ENCODE data around the gene SCAF1. TPM values are rescaled to one million over a fixed set of nuclear protein-coding genes. Genes with fewer than 3 reads are reported as not detected.

Gene SCAF1
- total and polyA plus RNA-seq, 2 experiments from 2014 or later, result 19.7 to 53.7 TPM

DNA sequence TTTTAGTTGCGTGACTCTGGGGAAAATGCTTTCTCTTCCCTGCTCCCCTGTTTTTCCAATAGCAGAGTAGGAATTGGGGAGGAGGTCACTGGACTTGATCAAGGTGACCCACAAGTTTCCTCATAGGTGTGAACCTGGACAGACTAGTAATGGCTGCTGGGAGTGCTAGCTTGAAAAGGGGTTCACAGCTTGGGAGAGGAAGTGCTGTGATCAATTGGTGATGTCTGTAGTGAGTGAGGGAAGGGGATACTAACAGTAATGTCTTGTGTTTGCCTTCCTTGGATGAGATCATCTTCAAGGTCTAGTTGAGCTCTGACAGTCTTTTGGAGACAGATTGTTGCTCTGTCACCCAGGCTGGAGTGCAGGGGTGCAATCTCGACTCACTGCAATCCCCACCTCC, 25.5 kb downstream of the SCAF1 start (continued):
- TF ChIP-seq, protein P1, sequence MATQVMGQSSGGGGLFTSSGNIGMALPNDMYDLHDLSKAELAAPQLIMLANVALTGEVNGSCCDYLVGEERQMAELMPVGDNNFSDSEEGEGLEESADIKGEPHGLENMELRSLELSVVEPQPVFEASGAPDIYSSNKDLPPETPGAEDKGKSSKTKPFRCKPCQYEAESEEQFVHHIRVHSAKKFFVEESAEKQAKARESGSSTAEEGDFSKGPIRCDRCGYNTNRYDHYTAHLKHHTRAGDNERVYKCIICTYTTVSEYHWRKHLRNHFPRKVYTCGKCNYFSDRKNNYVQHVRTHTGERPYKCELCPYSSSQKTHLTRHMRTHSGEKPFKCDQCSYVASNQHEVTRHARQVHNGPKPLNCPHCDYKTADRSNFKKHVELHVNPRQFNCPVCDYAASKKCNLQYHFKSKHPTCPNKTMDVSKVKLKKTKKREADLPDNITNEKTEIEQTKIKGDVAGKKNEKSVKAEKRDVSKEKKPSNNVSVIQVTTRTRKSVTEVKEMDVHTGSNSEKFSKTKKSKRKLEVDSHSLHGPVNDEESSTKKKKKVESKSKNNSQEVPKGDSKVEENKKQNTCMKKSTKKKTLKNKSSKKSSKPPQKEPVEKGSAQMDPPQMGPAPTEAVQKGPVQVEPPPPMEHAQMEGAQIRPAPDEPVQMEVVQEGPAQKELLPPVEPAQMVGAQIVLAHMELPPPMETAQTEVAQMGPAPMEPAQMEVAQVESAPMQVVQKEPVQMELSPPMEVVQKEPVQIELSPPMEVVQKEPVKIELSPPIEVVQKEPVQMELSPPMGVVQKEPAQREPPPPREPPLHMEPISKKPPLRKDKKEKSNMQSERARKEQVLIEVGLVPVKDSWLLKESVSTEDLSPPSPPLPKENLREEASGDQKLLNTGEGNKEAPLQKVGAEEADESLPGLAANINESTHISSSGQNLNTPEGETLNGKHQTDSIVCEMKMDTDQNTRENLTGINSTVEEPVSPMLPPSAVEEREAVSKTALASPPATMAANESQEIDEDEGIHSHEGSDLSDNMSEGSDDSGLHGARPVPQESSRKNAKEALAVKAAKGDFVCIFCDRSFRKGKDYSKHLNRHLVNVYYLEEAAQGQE (IDR thresholded peaks at IDR 0.05; ENCODE audit: unreplicated experiment), result no peak
- TF ChIP-seq POLR2AphosphoS5 (IDR thresholded peaks at IDR 0.05; ENCODE audit: low read depth), result no peak

DNA sequence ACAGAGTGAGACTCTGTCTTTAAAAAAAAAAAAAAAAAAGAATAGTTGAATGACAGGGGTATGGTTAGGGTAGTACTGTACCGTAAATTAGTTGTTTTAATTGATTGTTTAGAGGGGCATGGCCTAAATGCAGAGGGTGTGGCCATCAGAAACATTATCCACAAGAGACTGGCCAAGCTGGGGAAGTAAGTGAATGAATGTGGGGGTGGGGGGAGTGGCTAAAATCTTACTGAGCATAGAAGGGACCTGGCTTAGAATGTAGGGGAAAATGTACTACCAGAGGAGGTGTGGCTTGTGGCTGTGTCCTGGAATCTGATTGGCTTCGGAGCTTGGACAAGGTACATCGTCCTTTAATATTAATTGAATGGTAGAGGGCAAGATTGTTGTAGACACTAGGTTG, 27.5 kb downstream of the SCAF1 start:
- Histone ChIP-seq H2AFZ (no peak overlapping the region), H3K9me2 (ENCODE audit: insufficient read depth) (no peaks in the 10 kb centered on the region), H3K27me3 (ENCODE audit: insufficient read depth) (no peaks in the 10 kb centered on the region), H3K4me3 (no peak overlapping the region), H3K4me2 (no peak overlapping the region), H3K27ac (ENCODE audit: low read depth) (no peak overlapping the region), H3K4me1 (ENCODE audit: insufficient read depth) (peaks cover 10% of the 10 kb centered on the region; the same call in 1 of the 2 replicates), H3F3A (replicated peaks; ENCODE audit: low read depth) (peaks cover 36% of the 10 kb centered on the region), H3K79me2 (replicated peaks; ENCODE audit: insufficient read depth) (peaks cover 27% of the 10 kb centered on the region), H3K36me3 (ENCODE audit: insufficient read depth) (peaks cover 18% of the 10 kb centered on the region), H4K20me1 (replicated peaks; ENCODE audit: insufficient read depth) (peaks cover 12% of the 10 kb centered on the region)
- peaks cover 18% of the 10 kb centered on the region for H3K4me1 Mint-ChIP-seq
- H3K4me3 Mint-ChIP-seq, result no peak overlapping the region; the same call in 2 of the 3 replicates
- DNase-seq (ENCODE audit: low spot score) (no peak), ATAC-seq (no peak)
- H3K27me3 Mint-ChIP-seq (ENCODE audit: insufficient read depth, low read depth, poor library complexity), result peaks cover 14% of the 10 kb centered on the region
- H3K9me3 Mint-ChIP-seq, result no peaks in the 10 kb centered on the region; the same call in 1 of the 3 replicates
- H3K27ac Mint-ChIP-seq, result no peak overlapping the region
- peaks cover 44% of the 10 kb centered on the region for H3K36me3 Mint-ChIP-seq (ENCODE audit: low read depth)
- TF ChIP-seq JUNB (IDR thresholded peaks at IDR 0.05; ENCODE audit: unreplicated experiment) (no peak), ZNF331 (CRISPR knock-in tag; IDR thresholded peaks at IDR 0.05; ENCODE audit: low read depth) (no peak), ZNF114 (CRISPR knock-in tag; IDR thresholded peaks at IDR 0.05) (no peak), EZH2 (IDR thresholded peaks at IDR 0.05; ENCODE audit: low read depth, unreplicated experiment) (no peak), STAT1 (IDR thresholded peaks at IDR 0.05; ENCODE audit: unreplicated experiment) (no peak), EZH2phosphoT487 (IDR thresholded peaks at IDR 0.05; ENCODE audit: unreplicated experiment) (no peak), NANOG (IDR thresholded peaks at IDR 0.05; ENCODE audit: borderline replicate concordance) (no peak)
- TF ChIP-seq, protein P2, sequence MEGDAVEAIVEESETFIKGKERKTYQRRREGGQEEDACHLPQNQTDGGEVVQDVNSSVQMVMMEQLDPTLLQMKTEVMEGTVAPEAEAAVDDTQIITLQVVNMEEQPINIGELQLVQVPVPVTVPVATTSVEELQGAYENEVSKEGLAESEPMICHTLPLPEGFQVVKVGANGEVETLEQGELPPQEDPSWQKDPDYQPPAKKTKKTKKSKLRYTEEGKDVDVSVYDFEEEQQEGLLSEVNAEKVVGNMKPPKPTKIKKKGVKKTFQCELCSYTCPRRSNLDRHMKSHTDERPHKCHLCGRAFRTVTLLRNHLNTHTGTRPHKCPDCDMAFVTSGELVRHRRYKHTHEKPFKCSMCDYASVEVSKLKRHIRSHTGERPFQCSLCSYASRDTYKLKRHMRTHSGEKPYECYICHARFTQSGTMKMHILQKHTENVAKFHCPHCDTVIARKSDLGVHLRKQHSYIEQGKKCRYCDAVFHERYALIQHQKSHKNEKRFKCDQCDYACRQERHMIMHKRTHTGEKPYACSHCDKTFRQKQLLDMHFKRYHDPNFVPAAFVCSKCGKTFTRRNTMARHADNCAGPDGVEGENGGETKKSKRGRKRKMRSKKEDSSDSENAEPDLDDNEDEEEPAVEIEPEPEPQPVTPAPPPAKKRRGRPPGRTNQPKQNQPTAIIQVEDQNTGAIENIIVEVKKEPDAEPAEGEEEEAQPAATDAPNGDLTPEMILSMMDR (conservative IDR thresholded peaks at IDR 0.05; ENCODE audit: low read depth in 2 of 2), result no peak
- TF ChIP-seq, protein P3, sequence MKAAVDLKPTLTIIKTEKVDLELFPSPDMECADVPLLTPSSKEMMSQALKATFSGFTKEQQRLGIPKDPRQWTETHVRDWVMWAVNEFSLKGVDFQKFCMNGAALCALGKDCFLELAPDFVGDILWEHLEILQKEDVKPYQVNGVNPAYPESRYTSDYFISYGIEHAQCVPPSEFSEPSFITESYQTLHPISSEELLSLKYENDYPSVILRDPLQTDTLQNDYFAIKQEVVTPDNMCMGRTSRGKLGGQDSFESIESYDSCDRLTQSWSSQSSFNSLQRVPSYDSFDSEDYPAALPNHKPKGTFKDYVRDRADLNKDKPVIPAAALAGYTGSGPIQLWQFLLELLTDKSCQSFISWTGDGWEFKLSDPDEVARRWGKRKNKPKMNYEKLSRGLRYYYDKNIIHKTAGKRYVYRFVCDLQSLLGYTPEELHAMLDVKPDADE (IDR thresholded peaks at IDR 0.05), result no peak
- TF ChIP-seq, protein P1 (IDR thresholded peaks at IDR 0.05; ENCODE audit: unreplicated experiment), result no peak

All from GM23338 (cell line).